ENCODE measurements around the gene CERS6. TPM values are rescaled to one million over a fixed set of nuclear protein-coding genes. Genes with fewer than 3 reads are reported as not detected.
A peak's percentile ranks its signal among the peaks of the same experiment; 100 is the strongest.
"Not testable (repeated sequence)": the region's sequence is repeated elsewhere in the genome, so short reads cannot be mapped to it uniquely, and the experiment has no call there.

The CERS6 gene, protein sequence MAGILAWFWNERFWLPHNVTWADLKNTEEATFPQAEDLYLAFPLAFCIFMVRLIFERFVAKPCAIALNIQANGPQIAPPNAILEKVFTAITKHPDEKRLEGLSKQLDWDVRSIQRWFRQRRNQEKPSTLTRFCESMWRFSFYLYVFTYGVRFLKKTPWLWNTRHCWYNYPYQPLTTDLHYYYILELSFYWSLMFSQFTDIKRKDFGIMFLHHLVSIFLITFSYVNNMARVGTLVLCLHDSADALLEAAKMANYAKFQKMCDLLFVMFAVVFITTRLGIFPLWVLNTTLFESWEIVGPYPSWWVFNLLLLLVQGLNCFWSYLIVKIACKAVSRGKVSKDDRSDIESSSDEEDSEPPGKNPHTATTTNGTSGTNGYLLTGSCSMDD
- total RNA-seq (ENCODE audit: unreplicated experiment) = 36.4 TPM
- long read RNA-seq, full-length matches to known transcripts = 1 of 4 reads
- long read RNA-seq, partial matches to known transcripts = 0 of 4 reads
- long read RNA-seq, other reads (novel, unspliced or antisense) = 3 of 4 reads

GRCh38 chr2:168455645-168456520 lies at the start of gene CERS6:
TSS of gene CERS6 (plus strand) at chr2:168456272. CDS start at chr2:168456449, 177 bp downstream.
- H3K27ac Mint-ChIP-seq (ENCODE audit: unreplicated experiment) = peak within 1 kb of the TSS; percentile 62
- TF ChIP-seq, protein P1, sequence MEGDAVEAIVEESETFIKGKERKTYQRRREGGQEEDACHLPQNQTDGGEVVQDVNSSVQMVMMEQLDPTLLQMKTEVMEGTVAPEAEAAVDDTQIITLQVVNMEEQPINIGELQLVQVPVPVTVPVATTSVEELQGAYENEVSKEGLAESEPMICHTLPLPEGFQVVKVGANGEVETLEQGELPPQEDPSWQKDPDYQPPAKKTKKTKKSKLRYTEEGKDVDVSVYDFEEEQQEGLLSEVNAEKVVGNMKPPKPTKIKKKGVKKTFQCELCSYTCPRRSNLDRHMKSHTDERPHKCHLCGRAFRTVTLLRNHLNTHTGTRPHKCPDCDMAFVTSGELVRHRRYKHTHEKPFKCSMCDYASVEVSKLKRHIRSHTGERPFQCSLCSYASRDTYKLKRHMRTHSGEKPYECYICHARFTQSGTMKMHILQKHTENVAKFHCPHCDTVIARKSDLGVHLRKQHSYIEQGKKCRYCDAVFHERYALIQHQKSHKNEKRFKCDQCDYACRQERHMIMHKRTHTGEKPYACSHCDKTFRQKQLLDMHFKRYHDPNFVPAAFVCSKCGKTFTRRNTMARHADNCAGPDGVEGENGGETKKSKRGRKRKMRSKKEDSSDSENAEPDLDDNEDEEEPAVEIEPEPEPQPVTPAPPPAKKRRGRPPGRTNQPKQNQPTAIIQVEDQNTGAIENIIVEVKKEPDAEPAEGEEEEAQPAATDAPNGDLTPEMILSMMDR (IDR thresholded peaks at IDR 0.05; ENCODE audit: unreplicated experiment) = no peak
- DNase-seq (ENCODE audit: low spot score) = peak; percentile 92
- peak within 1 kb of the TSS; percentile 93 for H3K4me3 Mint-ChIP-seq (ENCODE audit: unreplicated experiment)
- peaks cover 6% of the 10 kb centered on the region for H3K27me3 Mint-ChIP-seq (ENCODE audit: unreplicated experiment)
- H3K4me1 Mint-ChIP-seq (ENCODE audit: unreplicated experiment) = peaks cover 18% of the 10 kb centered on the region
- H3K9me3 Mint-ChIP-seq (ENCODE audit: unreplicated experiment) = no peaks in the 10 kb centered on the region
- no peaks in the 10 kb centered on the region for H3K36me3 Mint-ChIP-seq (ENCODE audit: low read depth, unreplicated experiment)

GRCh38 chr2:168412301-168412700 lies 43.8 kb upstream of the CERS6 start:
- H3K36me3 Mint-ChIP-seq (ENCODE audit: low read depth, unreplicated experiment) = peaks cover 12% of the 10 kb centered on the region
- H3K4me1 Mint-ChIP-seq (ENCODE audit: unreplicated experiment); H3K4me3 Mint-ChIP-seq (ENCODE audit: unreplicated experiment); H3K27me3 Mint-ChIP-seq (ENCODE audit: unreplicated experiment); DNase-seq (ENCODE audit: low spot score); H3K9me3 Mint-ChIP-seq (ENCODE audit: unreplicated experiment); H3K27ac Mint-ChIP-seq (ENCODE audit: unreplicated experiment): not testable (repeated sequence)

GRCh38 chr2:168413101-168413500 lies 43.0 kb upstream of the CERS6 start:
- H3K36me3 Mint-ChIP-seq (ENCODE audit: low read depth, unreplicated experiment) = peaks cover 12% of the 10 kb centered on the region
- H3K9me3 Mint-ChIP-seq (ENCODE audit: unreplicated experiment); DNase-seq (ENCODE audit: low spot score); H3K27me3 Mint-ChIP-seq (ENCODE audit: unreplicated experiment); H3K27ac Mint-ChIP-seq (ENCODE audit: unreplicated experiment); H3K4me3 Mint-ChIP-seq (ENCODE audit: unreplicated experiment); H3K4me1 Mint-ChIP-seq (ENCODE audit: unreplicated experiment): not testable (repeated sequence)

DNA sequence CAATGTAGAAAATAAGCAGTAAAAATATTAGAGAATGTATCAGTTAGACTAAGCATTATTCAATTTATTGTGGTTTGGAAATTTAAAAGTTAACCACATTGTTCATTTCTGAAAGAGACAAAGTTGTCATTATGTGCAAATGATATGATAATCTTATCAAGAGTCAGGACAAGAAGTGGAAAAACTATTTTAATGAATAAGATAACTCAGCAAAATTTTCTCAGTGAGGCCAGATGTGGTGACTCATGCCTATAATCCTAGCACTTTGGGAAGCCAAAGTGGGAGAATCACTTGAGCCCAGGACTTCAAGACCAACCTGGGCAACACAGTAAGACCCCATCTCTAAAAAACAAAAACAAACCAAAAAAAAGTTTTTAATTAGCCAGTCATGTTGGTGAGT lies 39.5 kb upstream of the CERS6 start:
- no peaks in the 10 kb centered on the region for H3K9me3 Mint-ChIP-seq (ENCODE audit: unreplicated experiment)
- TF ChIP-seq, protein P1 (IDR thresholded peaks at IDR 0.05; ENCODE audit: unreplicated experiment) = no peak
- H3K27me3 Mint-ChIP-seq (ENCODE audit: unreplicated experiment) = peaks cover 4% of the 10 kb centered on the region
- DNase-seq (ENCODE audit: low spot score) = no peak
- no peak overlapping the region for H3K4me3 Mint-ChIP-seq (ENCODE audit: unreplicated experiment)
- peaks cover 12% of the 10 kb centered on the region for H3K36me3 Mint-ChIP-seq (ENCODE audit: low read depth, unreplicated experiment)
- no peak overlapping the region for H3K27ac Mint-ChIP-seq (ENCODE audit: unreplicated experiment)
- no peaks in the 10 kb centered on the region for H3K4me1 Mint-ChIP-seq (ENCODE audit: unreplicated experiment)

DNA sequence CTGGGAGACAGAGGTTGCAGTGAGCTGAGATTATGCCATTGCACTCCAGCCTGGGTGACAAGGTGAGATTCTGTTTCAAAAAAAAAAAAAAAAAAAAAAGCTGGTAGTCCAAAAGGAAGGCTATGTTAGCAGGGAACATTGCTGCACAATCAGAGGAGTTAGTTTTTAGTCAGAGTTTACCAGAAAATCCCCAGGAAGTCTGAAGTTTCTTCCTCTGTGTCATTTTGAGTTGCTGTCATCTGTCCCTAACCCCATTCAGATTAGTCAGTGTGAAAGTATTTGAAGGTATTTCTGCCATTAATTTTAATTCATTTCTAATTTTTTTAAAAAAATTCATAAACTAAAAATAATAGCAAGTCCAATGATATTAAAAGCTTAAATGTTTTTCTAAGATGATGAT lies 33.5 kb upstream of the CERS6 start:
- TF ChIP-seq, protein P1 (IDR thresholded peaks at IDR 0.05; ENCODE audit: unreplicated experiment) = no peak
- Mint-ChIP-seq H3K4me3 (ENCODE audit: unreplicated experiment) (no peak overlapping the region), H3K4me1 (ENCODE audit: unreplicated experiment) (peaks cover 12% of the 10 kb centered on the region), H3K9me3 (ENCODE audit: unreplicated experiment) (no peaks in the 10 kb centered on the region), H3K27me3 (ENCODE audit: unreplicated experiment) (peaks cover 8% of the 10 kb centered on the region), H3K36me3 (ENCODE audit: low read depth, unreplicated experiment) (no peaks in the 10 kb centered on the region), H3K27ac (ENCODE audit: unreplicated experiment) (no peak overlapping the region)
- no peak for DNase-seq (ENCODE audit: low spot score)

Measured in endothelial cell (in vitro differentiated cells).